Hematopoietic multipotent progenitor cell treated with erythropoietin and hydrocortisone succinate and interleukin-3 and kit ligand, for 6 days (in vitro differentiated cells): ENCODE results near the gene SRRM4.
"Not testable (repeated sequence)": the region's sequence is repeated elsewhere in the genome, so short reads cannot be mapped to it uniquely, and the experiment has no call there.

ENCODE experiments used
- DNase-seq: peaks from one replicate; pipeline ENCODE4 v3.0.0-alpha.2; 2015

SRRM4 gene

GRCh38 chr12:119012179-119012578, 30.8 kb downstream of the SRRM4 start:
- no peak for DNase-seq

- no peak for DNase-seq
Observed at GRCh38 chr12:119013023-119013422, 31.7 kb downstream of the SRRM4 start.

GRCh38 chr12:119014368-119014767, 33.0 kb downstream of the SRRM4 start:
- DNase-seq = no peak

- DNase-seq = no peak
Observed at GRCh38 chr12:119016715-119017114, 35.4 kb downstream of the SRRM4 start.

- no peak for DNase-seq
Observed at GRCh38 chr12:119019166-119019565, 37.8 kb downstream of the SRRM4 start.

GRCh38 chr12:119020406-119021360, 39.3 kb downstream of the SRRM4 start:
- peak; percentile 62 for DNase-seq

- no peak for DNase-seq
Observed at GRCh38 chr12:119024356-119024755, 43.0 kb downstream of the SRRM4 start.

GRCh38 chr12:119025786-119026185, 44.4 kb downstream of the SRRM4 start:
- no peak for DNase-seq

- DNase-seq = not testable (repeated sequence)
Observed at GRCh38 chr12:119033332-119033731, 52.0 kb downstream of the SRRM4 start.

- peak; percentile 56 for DNase-seq
Observed at GRCh38 chr12:119036878-119037825, 55.8 kb downstream of the SRRM4 start.

GRCh38 chr12:119044094-119044493, 62.8 kb downstream of the SRRM4 start:
- no peak for DNase-seq

- no peak for DNase-seq
Observed at GRCh38 chr12:119047641-119048040, 66.3 kb downstream of the SRRM4 start.

- no peak for DNase-seq
Observed at GRCh38 chr12:119050663-119051062, 69.3 kb downstream of the SRRM4 start.

GRCh38 chr12:119051474-119051873, 70.1 kb downstream of the SRRM4 start:
- DNase-seq = no peak

GRCh38 chr12:119052001-119052400, 70.7 kb downstream of the SRRM4 start:
- no peak for DNase-seq

- no peak for DNase-seq
Observed at GRCh38 chr12:119055977-119056376, 74.6 kb downstream of the SRRM4 start.

GRCh38 chr12:119060847-119061796, 79.8 kb downstream of the SRRM4 start:
- peak; percentile 82 for DNase-seq

- DNase-seq = no peak
Observed at GRCh38 chr12:119068129-119068856, 87.0 kb downstream of the SRRM4 start.

- DNase-seq = no peak
Observed at GRCh38 chr12:119069147-119069642, 87.9 kb downstream of the SRRM4 start.

GRCh38 chr12:119071176-119071575, 89.8 kb downstream of the SRRM4 start:
- no peak for DNase-seq

- DNase-seq = no peak
Observed at GRCh38 chr12:119071638-119072231, 90.4 kb downstream of the SRRM4 start.
